ENCODE results near the gene EP400.
A peak's percentile ranks its signal among the peaks of the same experiment; 100 is the strongest.
"Not testable (repeated sequence)": the region's sequence is repeated elsewhere in the genome, so short reads cannot be mapped to it uniquely, and the experiment has no call there.

The EP400 gene

DNA sequence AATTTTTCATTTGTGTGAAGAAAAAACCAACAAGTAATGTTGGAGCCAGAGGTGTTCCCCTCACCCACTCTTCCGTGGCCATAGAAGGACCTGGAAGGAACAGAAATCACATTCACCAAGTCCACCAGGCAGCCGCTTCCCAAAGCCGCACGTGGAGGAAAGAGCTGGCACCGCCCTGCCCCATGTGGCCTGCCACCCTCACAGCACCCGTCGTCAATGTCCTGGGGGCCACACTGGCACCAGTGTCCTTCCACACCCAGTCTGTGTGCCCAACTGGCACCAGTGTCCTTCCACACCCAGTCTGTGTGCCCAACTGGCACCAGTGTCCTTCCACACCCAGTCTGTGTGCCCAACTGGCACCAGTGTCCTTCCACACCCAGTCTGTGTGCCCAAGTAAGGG, 130.8 kb downstream of the EP400 start:
- H3K4me3 ChIP-seq (ENCODE audit: low read length); H3K4me1 ChIP-seq (ENCODE audit: control insufficient read depth, insufficient read depth, low read length); H3K9ac ChIP-seq (ENCODE audit: low read length); H3K27ac ChIP-seq (ENCODE audit: low read depth, low read length); H3K27me3 ChIP-seq (ENCODE audit: control insufficient read depth, insufficient read depth, low read length): not testable (repeated sequence)
- H3K36me3 ChIP-seq (ENCODE audit: control insufficient read depth, insufficient read depth, low read length), result peaks cover 17% of the 10 kb centered on the region

GRCh38 chr12:132081423-132081822, 131.7 kb downstream of the EP400 start:
- Histone ChIP-seq H3K9ac (ENCODE audit: low read length) (no peak overlapping the region), H3K27me3 (ENCODE audit: control insufficient read depth, insufficient read depth, low read length) (no peaks in the 10 kb centered on the region), H3K36me3 (ENCODE audit: control insufficient read depth, insufficient read depth, low read length) (peaks cover 14% of the 10 kb centered on the region), H3K4me1 (ENCODE audit: control insufficient read depth, insufficient read depth, low read length) (peaks cover 3% of the 10 kb centered on the region), H3K4me3 (ENCODE audit: low read length) (no peak overlapping the region), H3K27ac (ENCODE audit: low read depth, low read length) (no peak overlapping the region)

DNA sequence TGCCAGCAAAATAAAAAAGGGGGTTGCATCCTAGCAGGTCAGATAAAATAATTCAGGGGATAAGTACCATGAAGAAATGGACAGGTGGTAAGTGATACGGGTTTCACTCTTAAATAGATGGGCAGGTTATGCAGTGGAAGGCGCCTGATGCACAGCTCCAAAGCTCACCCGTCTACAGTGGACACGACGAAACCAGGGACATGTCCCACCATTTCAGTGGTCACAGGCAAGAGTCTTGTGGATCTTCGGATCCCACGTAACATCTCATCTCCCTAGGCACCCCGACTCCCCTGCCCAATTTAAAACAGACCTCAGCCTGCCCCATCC, 133.8 kb downstream of the EP400 start:
- H3K9ac ChIP-seq (ENCODE audit: low read length), result no peak overlapping the region
- H3K27ac ChIP-seq (ENCODE audit: low read depth, low read length), result no peak overlapping the region
- peak overlapping the region; percentile 61 for H3K4me3 ChIP-seq (ENCODE audit: low read length)
- no peaks in the 10 kb centered on the region for H3K36me3 ChIP-seq (ENCODE audit: control insufficient read depth, insufficient read depth, low read length)
- H3K4me1 ChIP-seq (ENCODE audit: control insufficient read depth, insufficient read depth, low read length), result peaks cover 3% of the 10 kb centered on the region
- H3K27me3 ChIP-seq (ENCODE audit: control insufficient read depth, insufficient read depth, low read length), result no peaks in the 10 kb centered on the region

GRCh38 chr12:132083941-132084620, 134.3 kb downstream of the EP400 start:
- Histone ChIP-seq H3K4me1 (ENCODE audit: control insufficient read depth, insufficient read depth, low read length) (peaks cover 3% of the 10 kb centered on the region), H3K36me3 (ENCODE audit: control insufficient read depth, insufficient read depth, low read length) (no peaks in the 10 kb centered on the region), H3K27ac (ENCODE audit: low read depth, low read length) (peak overlapping the region; percentile 88), H3K4me3 (ENCODE audit: low read length) (peak overlapping the region; percentile 90), H3K9ac (ENCODE audit: low read length) (no peak overlapping the region), H3K27me3 (ENCODE audit: control insufficient read depth, insufficient read depth, low read length) (no peaks in the 10 kb centered on the region)

DNA sequence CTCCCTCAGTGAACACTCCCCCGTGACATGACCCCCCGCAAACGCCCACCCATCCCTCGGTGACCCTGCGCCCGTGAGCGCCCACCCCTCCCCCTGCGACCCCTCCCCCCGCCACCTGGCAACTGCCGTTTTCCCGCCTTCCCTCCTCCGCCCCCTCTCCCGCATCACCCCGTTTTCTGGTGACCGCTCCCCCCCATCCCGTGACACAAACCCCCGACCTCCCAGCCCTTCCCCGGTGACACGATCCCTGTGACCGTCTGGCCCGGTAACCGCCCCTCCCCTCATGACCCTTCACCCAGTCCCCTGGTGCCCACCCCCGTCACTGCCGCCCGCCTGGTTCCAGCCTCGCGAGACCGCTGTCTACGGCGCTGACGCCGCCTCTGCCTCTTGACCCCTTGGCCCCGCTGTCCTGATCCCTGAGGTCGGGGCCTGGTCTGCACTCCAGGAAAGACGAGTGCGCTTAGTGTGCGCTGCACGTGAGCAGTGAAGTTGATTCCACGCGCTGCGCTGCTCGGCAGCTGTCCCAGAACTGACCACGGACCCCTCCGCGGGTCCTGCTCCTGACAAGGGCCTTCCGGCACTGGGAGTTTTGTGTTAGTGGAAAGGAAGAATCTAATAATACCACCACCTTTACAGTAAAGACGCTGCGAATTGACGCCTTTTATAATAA, 135.0 kb downstream of the EP400 start:
- Histone ChIP-seq H3K27ac (ENCODE audit: low read depth, low read length) (peak overlapping the region; percentile 88), H3K36me3 (ENCODE audit: control insufficient read depth, insufficient read depth, low read length) (no peaks in the 10 kb centered on the region), H3K9ac (ENCODE audit: low read length) (peak overlapping the region; percentile 38), H3K4me1 (ENCODE audit: control insufficient read depth, insufficient read depth, low read length) (peaks cover 3% of the 10 kb centered on the region), H3K4me3 (ENCODE audit: low read length) (peak overlapping the region; percentile 90), H3K27me3 (ENCODE audit: control insufficient read depth, insufficient read depth, low read length) (no peaks in the 10 kb centered on the region)

- Histone ChIP-seq H3K36me3 (ENCODE audit: control insufficient read depth, insufficient read depth, low read length) (no peaks in the 10 kb centered on the region), H3K27me3 (ENCODE audit: control insufficient read depth, insufficient read depth, low read length) (no peaks in the 10 kb centered on the region), H3K4me3 (ENCODE audit: low read length) (peak overlapping the region; percentile 90), H3K27ac (ENCODE audit: low read depth, low read length) (peak overlapping the region; percentile 79), H3K9ac (ENCODE audit: low read length) (peak overlapping the region; percentile 38), H3K4me1 (ENCODE audit: control insufficient read depth, insufficient read depth, low read length) (peaks cover 3% of the 10 kb centered on the region)
Measured at GRCh38 chr12:132085291-132085635, 135.5 kb downstream of the EP400 start.

- H3K27ac ChIP-seq (ENCODE audit: low read depth, low read length), result no peak overlapping the region
- no peaks in the 10 kb centered on the region for H3K36me3 ChIP-seq (ENCODE audit: control insufficient read depth, insufficient read depth, low read length)
- no peaks in the 10 kb centered on the region for H3K27me3 ChIP-seq (ENCODE audit: control insufficient read depth, insufficient read depth, low read length)
- H3K9ac ChIP-seq (ENCODE audit: low read length), result no peak overlapping the region
- no peaks in the 10 kb centered on the region for H3K4me1 ChIP-seq (ENCODE audit: control insufficient read depth, insufficient read depth, low read length)
- no peak overlapping the region for H3K4me3 ChIP-seq (ENCODE audit: low read length)
Measured at GRCh38 chr12:132089407-132089910, 139.7 kb downstream of the EP400 start.

- no peaks in the 10 kb centered on the region for H3K36me3 ChIP-seq (ENCODE audit: control insufficient read depth, insufficient read depth, low read length)
- no peak overlapping the region for H3K4me3 ChIP-seq (ENCODE audit: low read length)
- no peaks in the 10 kb centered on the region for H3K4me1 ChIP-seq (ENCODE audit: control insufficient read depth, insufficient read depth, low read length)
- H3K9ac ChIP-seq (ENCODE audit: low read length), result no peak overlapping the region
- no peaks in the 10 kb centered on the region for H3K27me3 ChIP-seq (ENCODE audit: control insufficient read depth, insufficient read depth, low read length)
- no peak overlapping the region for H3K27ac ChIP-seq (ENCODE audit: low read depth, low read length)
Measured at GRCh38 chr12:132094269-132094891, 144.6 kb downstream of the EP400 start.

DNA sequence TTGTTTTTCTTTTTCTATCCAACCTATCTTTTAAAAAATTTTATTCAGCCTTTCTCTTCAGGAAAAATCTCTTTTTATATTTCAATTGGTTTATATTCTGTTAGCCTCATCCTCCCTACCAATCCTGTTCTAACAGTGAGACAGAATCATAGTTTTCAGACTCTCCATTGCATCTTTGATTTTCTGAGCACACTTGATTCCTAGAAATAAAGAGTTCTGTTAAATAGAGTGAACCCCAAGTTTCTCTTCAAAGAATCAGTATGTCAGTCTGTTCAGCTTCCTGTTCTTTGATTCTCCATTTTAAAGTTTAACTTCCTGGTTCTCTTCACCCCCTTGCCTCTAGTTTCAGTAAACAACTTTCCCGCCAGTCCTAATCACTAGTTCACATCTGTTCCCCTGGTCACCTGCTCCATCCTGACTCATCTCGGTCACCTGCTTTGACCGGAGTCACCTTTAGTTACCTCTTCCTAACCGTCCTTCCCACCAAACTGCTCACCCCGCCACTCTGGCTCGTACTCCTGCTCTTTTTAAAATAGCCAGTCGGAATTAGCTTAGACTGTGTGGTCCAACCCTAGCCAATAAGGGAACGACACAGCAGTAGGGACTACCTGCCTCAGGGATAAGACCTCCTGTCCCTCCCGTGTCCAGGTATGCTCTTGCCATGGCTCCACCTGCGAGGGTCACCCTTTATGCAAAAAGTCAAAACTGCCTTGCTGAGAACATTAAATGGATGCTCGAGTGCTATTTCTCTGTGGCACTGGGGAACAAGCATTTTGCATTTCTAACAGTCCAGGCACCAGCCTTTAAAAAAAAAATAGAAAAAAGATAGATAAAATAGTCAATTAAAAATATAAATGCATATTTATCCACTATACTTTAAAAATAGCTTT, 146.0 kb downstream of the EP400 start:
- Histone ChIP-seq H3K27ac (ENCODE audit: low read depth, low read length) (no peak overlapping the region), H3K27me3 (ENCODE audit: control insufficient read depth, insufficient read depth, low read length) (no peaks in the 10 kb centered on the region), H3K36me3 (ENCODE audit: control insufficient read depth, insufficient read depth, low read length) (no peaks in the 10 kb centered on the region), H3K4me1 (ENCODE audit: control insufficient read depth, insufficient read depth, low read length) (no peaks in the 10 kb centered on the region), H3K9ac (ENCODE audit: low read length) (no peak overlapping the region), H3K4me3 (ENCODE audit: low read length) (no peak overlapping the region)

- Histone ChIP-seq H3K9ac (ENCODE audit: low read length) (no peak overlapping the region), H3K4me1 (ENCODE audit: control insufficient read depth, insufficient read depth, low read length) (no peaks in the 10 kb centered on the region), H3K36me3 (ENCODE audit: control insufficient read depth, insufficient read depth, low read length) (no peaks in the 10 kb centered on the region), H3K27me3 (ENCODE audit: control insufficient read depth, insufficient read depth, low read length) (no peaks in the 10 kb centered on the region), H3K27ac (ENCODE audit: low read depth, low read length) (no peak overlapping the region), H3K4me3 (ENCODE audit: low read length) (no peak overlapping the region)
Measured at GRCh38 chr12:132099739-132100138, 150.0 kb downstream of the EP400 start.

GRCh38 chr12:132100306-132101065, 150.7 kb downstream of the EP400 start:
- Histone ChIP-seq H3K27ac (ENCODE audit: low read depth, low read length) (no peak overlapping the region), H3K27me3 (ENCODE audit: control insufficient read depth, insufficient read depth, low read length) (no peaks in the 10 kb centered on the region), H3K36me3 (ENCODE audit: control insufficient read depth, insufficient read depth, low read length) (no peaks in the 10 kb centered on the region), H3K9ac (ENCODE audit: low read length) (no peak overlapping the region), H3K4me1 (ENCODE audit: control insufficient read depth, insufficient read depth, low read length) (no peaks in the 10 kb centered on the region), H3K4me3 (ENCODE audit: low read length) (no peak overlapping the region)

All from rectal smooth muscle tissue (tissue), 1 donor.